HG02981 (cell line): ENCODE results near the gene YTHDC1.

Experiments used
- ATAC-seq: cut with Tn5 transposase; IDR thresholded peaks from one replicate; pipeline ENCODE4 v1.9.1; 2021; ENCODE audit warnings: mild to moderate bottlenecking, moderate library complexity; ENCODE audit not compliant: unreplicated experiment

The YTHDC1 gene

DNA sequence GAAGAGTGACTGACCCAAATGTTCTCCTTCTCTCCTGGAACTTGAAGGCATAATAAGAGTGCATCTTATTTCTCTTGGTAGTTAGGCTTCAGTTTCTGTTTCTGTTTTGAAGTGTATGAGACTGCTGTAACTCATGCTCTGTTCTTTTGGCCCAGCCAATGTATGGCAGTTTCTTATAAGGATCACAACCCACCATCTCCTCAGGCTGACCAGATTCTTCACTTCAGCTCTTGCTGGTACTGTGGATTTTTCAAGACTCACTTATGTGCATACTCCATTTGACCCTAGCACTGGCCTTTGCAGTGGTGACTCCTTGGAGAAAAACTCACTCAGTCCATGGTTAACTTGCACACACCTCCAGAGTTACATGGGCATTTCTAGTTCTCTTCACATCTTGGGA lies 9.6 kb upstream of the YTHDC1 start:
- ATAC-seq, result peak; percentile 86

DNA sequence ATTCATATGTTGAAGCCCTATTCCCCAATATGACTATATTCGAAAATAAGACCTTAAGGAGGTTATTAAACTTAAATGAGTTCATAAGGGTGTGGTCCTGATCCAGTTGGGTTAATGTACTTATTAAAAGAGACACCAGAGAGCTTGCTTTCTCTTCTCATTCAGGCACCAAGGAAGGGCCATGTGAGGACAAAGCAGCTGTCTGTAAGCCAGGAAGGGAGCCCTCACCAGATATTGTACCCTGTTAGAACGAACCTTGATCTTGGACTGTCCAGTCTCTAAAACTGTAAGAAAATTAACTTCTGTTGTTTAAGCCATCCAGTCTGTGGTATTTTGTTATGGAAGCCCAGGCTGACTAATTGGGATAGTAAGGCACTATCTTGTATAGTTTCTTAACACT lies 9.1 kb upstream of the YTHDC1 start:
- ATAC-seq, result no peak

GRCh38 chr4:68352791-68353190 lies 2.9 kb upstream of the YTHDC1 start:
- no peak for ATAC-seq

DNA sequence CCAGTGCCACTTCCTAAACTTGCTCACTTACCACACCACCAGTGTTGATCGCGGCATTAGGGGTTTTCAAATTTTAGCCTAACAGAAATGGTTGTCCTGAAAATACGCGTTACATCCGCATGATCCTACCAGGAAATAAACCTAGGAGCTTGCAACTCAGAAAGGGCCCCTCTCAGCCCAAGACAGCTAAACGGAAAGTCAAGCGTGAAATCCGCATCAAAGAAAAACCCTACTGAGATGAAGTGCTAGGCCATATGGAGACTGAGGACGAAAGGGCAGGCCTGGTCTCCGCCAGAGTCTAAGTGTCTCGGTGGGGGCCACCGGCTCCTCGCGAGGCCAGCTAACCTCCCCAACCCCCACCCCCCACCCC lies 626 bp downstream of the YTHDC1 start:
- ATAC-seq, result peak; percentile 12

DNA sequence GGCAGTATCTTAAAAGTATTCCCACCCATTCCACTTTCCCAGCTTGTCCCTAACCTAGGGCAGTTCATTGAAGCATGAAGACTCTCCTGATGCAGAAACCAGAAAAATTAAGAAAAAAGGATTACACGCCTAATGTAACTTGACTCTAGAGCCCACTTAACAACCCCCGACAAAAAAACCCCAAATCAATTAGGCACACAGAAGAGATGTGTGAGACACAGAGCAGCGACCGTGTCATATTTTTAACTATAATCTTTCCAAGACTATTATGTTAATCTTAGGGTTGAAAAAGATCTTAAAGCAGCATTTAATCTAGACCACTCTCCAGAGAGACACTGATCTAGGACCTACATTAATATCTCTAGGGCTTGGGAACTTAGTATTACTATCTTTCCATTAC lies 1.3 kb downstream of the YTHDC1 start:
- ATAC-seq, result no peak

DNA sequence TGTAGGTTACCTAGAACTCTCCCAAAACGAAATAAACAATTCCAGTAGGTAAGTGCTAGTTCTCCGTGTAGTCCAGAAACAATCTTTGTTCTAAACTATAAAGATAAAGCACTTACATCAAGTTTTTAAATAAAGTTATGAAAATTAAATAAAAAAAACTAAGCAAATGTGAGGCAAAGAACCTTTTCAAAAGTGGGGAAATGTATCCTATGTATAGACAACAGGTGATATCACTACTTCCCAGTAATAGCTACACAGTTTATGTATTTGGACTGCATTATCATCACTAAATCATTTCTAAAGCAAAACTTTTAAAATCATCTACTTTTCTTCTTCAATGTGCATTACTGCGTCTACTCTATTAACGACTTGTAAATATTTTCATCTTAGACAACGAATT lies 2.0 kb downstream of the YTHDC1 start:
- ATAC-seq, result no peak

DNA sequence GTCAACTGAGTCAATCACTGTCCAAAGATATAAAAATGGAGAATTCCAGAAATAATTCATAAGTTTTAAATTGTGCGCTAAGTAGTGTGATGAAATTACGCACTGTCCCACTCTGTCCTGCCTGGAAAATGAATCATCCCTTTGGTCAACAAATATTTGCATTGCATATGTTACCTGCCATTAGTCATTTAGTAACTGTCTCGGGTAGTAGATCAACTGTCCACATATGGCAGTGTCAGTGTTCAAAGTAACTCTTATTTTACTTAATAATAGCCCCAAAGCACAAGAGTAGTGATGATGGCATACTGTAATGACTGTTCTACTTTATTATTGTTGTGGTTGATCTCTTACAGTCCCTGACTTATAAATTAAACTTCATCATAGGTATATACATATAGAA lies 3.4 kb downstream of the YTHDC1 start:
- ATAC-seq, result no peak

DNA sequence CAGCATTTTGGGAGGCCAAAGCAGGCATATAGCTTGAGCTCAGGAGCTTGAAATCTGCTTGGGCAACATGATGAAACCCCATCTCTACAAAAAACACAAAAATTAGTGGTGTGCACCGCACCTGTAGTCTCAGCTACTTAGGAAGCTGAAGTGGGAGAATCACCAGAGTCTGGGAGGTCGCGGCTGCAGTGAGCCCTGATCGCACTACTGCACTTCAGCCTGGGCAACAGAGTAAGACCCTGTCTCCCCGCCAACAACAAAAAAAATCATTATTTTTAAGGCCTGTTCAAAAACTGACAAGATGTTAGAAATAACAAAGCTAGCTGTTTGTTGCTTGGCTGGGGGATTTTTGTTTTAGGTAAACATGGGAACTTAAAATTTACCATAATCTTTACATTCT lies 5.1 kb downstream of the YTHDC1 start:
- ATAC-seq, result no peak

- no peak for ATAC-seq
These were observed 5.8 kb downstream of the YTHDC1 start for GRCh38 chr4:68344049-68344448.

GRCh38 chr4:68342134-68342533 lies 7.8 kb downstream of the YTHDC1 start:
- no peak for ATAC-seq

GRCh38 chr4:68338625-68339024 lies 11.3 kb downstream of the YTHDC1 start:
- no peak for ATAC-seq

DNA sequence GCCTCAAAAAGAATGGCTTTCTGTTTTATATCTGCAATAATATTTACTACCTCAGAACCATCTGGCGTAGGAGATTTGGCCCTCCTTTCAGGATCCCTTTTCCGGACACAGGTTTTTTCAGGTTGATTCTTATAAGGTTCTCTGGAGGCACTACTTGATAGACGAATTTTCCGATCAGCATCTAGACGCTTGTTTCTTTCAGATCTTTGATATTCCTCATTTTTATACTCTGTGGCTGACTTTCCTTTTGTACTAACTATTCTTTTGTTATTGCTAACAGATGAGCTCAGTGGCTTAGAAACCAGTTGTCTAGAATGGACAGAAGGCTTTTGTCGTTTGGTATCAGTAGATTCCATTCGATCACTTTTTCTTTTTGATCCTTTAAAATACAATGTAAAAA lies 12.4 kb downstream of the YTHDC1 start:
- ATAC-seq, result no peak

- ATAC-seq, result no peak
These were observed 12.9 kb downstream of the YTHDC1 start for GRCh38 chr4:68337004-68337403.

DNA sequence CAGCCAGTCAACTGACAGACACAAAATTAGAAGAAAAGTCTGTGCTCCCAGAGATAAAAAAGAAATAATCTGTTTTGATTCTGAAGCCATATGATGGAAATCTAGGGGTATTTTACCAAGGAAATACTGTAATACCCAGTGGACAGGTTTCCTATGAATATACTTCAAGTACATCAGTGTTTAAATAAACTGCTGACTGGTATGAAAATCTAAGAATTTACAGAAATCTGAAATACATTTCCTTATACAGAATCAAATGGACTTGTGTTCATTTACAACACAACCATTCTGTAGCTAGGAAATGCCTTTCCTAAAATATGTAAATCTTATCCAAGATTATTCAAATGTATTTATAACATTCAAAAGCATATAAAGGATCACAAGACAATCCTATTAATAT lies 13.4 kb downstream of the YTHDC1 start:
- no peak for ATAC-seq

GRCh38 chr4:68326141-68326540 lies 23.7 kb downstream of the YTHDC1 start:
- ATAC-seq, result no peak

GRCh38 chr4:68324519-68325262 lies 25.2 kb downstream of the YTHDC1 start:
- no peak for ATAC-seq

DNA sequence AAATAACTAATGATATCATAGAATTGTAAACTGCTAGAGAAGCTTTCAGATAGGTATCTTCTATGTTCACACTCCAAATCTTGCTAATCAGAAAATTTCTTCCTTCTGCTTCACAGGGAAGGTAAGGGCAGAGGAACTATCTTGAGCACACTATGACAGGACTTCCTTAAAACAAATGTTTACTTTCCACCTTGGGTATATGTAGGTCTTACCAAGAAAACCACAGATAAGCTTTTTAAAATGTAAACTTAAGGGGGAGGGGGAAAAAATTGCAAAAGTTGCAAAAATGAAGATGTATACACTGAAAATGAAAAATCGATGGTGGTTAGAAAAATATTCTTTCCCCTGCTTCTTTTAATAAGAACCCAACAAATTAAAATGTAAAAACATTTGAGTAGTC lies 30.9 kb downstream of the YTHDC1 start:
- ATAC-seq, result no peak

- no peak for ATAC-seq
These were observed 33.5 kb downstream of the YTHDC1 start for GRCh38 chr4:68316193-68316969.

DNA sequence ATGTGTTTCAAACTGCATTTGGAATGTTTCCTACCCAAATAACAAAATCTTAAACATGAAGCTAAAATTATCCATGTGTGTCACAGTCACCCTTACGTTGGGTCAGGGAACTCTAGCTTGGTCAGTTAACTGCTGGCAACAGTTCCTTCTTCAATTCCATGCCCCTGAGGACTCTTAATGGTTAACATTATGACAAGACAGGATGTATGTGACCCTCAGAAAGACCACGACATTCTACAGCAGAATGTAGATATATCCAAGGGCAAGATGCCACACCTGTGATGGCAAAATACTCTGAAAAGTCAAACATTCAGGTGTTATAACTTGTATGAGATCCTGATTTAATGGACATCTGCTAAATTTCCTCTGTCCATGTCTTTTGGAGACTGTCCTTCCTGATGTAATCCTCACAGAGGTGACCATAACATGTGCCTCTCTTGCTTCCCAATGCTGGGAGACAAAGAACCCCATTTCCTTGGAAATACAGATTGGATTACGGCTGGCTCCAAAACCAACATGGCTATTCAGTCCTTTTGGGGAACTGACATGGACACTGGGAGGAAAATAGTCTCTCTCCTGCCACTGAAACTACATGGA lies 39.1 kb downstream of the YTHDC1 start:
- ATAC-seq, result no peak

GRCh38 chr4:68304731-68305130 lies 45.2 kb downstream of the YTHDC1 start:
- ATAC-seq, result no peak

DNA sequence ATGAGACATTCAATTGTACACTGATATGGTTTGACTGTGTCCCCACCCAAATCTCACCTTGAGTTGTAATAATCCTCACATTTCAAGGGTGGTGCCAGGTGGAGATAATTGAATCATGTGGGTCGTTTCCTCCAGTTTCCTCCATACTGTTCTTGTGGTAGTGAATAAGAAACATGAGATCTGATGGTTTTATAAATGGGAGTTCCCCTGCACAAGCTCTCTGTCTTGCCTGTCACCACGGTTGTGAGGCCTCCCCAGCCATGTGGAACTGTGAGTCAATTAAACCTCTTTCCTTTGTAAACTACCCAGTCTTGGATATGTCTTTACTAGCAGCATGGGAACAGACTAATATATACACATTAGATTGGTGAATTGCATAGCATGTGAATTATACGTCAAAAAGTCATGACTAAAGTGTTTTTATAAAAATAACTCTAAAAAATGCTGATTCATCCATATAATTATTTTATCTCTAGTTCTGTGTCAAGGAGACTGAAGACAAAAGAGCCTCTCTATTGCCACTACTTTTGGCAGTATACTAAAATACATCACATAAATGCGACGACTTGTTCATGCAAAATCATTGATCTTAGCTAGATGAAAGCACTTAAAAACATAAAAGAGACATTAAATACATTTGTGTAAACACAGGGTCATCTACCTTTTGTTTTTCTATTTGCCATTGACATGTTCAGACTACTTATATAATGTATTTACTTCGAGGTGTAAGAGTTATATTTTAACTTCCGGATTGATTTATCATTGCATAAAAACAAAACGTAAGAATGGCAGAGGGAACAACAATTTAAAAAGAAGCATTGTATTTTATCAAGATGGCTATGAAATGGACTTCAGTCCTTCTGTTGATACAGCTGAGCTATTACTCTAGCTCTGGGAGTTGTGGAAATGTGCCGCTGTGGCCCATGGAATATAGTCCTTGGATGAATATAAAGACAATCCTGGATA lies 50.1 kb downstream of the YTHDC1 start:
- no peak for ATAC-seq
